ENCODE results near the gene MRPL54. TPM values are rescaled to one million over a fixed set of nuclear protein-coding genes. Genes with fewer than 3 reads are reported as not detected.

The MRPL54 gene
- total RNA-seq, 1 donor from 2014 or later = 52.4 TPM

DNA sequence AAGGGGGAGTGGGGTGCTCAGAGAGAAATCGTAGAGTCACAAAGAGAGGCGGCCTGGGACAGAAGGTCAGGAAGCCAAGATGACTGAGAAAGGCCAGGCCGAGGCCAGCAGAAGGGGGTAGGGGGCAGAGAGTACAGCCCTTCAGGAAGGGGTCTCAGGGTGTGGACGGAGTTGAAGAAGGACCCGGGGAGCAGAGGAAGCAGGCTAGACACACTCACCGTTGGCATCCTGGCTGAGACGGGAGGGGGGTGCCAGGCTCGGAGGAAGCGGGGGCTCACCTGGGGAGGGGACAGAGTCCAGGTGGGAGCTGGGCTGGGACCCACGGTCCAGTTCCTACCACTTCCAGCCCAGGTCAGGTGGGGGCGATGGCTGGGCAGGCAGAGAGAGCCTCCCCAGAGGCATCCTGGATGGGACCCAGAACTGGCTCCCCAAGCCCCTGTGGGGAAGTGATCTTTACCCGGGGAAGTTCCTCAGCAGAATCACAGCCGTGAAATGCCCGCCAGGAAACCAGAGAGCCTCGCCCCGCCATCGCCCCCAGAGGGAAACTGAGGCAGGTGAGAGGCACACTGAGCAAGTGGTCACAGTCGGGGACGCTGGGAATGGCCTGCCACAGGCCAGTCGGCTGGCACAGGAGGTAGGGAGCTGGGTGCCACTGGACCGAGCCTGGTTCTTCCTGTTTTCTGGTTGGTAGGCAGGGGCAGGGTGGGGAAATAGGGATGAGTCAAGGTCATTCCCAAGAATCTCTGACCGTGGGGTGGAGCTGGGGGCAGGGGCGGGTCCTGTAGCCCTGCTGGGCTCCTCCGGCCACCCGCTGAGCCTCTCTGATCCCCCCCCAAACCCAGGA, 22.3 kb downstream of the MRPL54 start:
- H3K4me1 Mint-ChIP-seq (ENCODE audit: low read depth) = no peaks in the 10 kb centered on the region
- peaks cover 9% of the 10 kb centered on the region for H3K36me3 Mint-ChIP-seq (ENCODE audit: low read depth)
- H3K9me3 Mint-ChIP-seq (ENCODE audit: low read depth) = peaks cover 17% of the 10 kb centered on the region
- no peak for DNase-seq (ENCODE audit: low spot score)
- H3K4me3 Mint-ChIP-seq (ENCODE audit: unreplicated experiment) = peak overlapping the region; percentile 31
- H3K27ac Mint-ChIP-seq (ENCODE audit: unreplicated experiment) = no peak overlapping the region
- TF ChIP-seq CTCF (IDR thresholded peaks at IDR 0.05) = no peak
- H3K27me3 Mint-ChIP-seq (ENCODE audit: low read depth) = peaks cover 17% of the 10 kb centered on the region

DNA sequence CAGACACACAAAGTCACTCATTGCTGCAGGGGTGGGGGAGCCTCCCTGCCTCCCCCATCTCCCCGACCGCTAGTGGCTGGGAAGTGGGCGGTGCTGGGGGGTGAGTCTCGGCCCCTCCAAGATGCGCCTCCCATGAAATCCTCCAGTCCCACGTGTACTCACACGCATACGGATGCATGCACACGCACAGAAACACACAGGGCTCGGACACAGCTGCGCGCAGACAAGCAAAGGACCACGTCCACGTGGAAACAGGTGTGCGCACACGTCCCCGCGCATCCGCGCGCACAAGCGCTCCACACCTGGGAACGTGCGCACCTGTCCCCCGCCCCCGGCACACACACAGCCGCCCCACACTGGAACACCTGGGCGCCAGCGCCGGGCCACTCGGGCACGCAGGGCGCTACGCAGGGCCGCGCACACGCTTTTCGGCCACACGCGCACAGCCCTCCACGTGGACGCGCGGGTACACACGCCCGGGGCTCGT, 23.0 kb downstream of the MRPL54 start:
- peak overlapping the region; percentile 31 for H3K4me3 Mint-ChIP-seq (ENCODE audit: unreplicated experiment)
- H3K9me3 Mint-ChIP-seq (ENCODE audit: low read depth) = peaks cover 18% of the 10 kb centered on the region
- no peak for TF ChIP-seq CTCF (IDR thresholded peaks at IDR 0.05)
- no peaks in the 10 kb centered on the region for H3K4me1 Mint-ChIP-seq (ENCODE audit: low read depth)
- H3K27me3 Mint-ChIP-seq (ENCODE audit: low read depth) = peaks cover 22% of the 10 kb centered on the region
- H3K27ac Mint-ChIP-seq (ENCODE audit: unreplicated experiment) = no peak overlapping the region
- DNase-seq (ENCODE audit: low spot score) = no peak
- peaks cover 10% of the 10 kb centered on the region for H3K36me3 Mint-ChIP-seq (ENCODE audit: low read depth)

- Mint-ChIP-seq H3K27me3 (ENCODE audit: low read depth) (peaks cover 28% of the 10 kb centered on the region), H3K4me3 (ENCODE audit: unreplicated experiment) (peak within 1 kb of the TSS; percentile 31), H3K36me3 (ENCODE audit: low read depth) (peaks cover 15% of the 10 kb centered on the region), H3K4me1 (ENCODE audit: low read depth) (no peaks in the 10 kb centered on the region), H3K9me3 (ENCODE audit: low read depth) (peaks cover 20% of the 10 kb centered on the region), H3K27ac (ENCODE audit: unreplicated experiment) (no peak within 1 kb of the TSS)
- no peak for TF ChIP-seq CTCF (IDR thresholded peaks at IDR 0.05)
- no peak for DNase-seq (ENCODE audit: low spot score)
These were observed 23.7 kb downstream of the MRPL54 start, which contains the start of gene MATK for GRCh38 chr19:3785938-3786824. MATK (minus strand) TSS chr19:3786381; CDS start chr19:3785135, 1,246 bp downstream.

DNA sequence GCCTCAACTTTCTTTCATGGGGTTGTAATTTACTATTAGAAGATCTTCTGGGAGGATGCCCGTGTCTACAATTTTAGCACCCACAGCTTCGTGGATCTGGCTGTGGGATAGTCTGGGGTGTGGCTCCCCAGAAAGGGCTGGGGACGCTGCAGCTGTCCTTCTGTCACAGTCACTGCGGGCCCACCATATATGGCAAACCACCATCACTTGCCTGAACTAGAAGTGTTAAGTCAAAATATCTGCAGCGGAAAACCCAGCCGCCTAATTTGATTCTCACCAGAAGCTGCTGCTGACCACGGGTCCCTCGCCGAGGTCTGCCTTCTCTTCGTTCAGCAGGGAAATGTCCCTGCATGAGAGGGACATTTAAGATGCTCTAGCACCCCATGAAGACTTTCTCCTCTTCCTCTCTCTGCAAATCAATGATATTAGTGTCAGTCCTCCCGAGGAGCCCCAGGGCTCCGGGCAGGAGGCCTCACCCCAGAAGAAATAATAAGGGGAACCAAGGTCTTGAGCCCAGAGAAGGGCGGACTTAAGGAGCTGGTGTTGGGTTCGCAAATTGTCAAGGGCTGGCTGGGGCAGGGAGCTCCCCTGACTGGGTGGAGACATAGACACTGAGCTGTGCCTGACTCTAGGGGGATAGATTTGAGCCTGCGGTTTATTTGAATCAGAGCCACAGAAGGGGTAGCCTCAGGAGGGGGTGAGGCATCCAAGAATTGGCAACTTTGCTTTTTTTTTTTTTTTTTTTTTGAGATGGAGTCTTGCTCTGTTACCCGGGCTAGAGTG, 26.7 kb downstream of the MRPL54 start:
- no peak for DNase-seq (ENCODE audit: low spot score)
- no peak overlapping the region for H3K27ac Mint-ChIP-seq (ENCODE audit: unreplicated experiment)
- H3K9me3 Mint-ChIP-seq (ENCODE audit: low read depth) = peaks cover 11% of the 10 kb centered on the region
- peaks cover 8% of the 10 kb centered on the region for H3K36me3 Mint-ChIP-seq (ENCODE audit: low read depth)
- H3K4me3 Mint-ChIP-seq (ENCODE audit: unreplicated experiment) = no peak overlapping the region
- no peak for TF ChIP-seq CTCF (IDR thresholded peaks at IDR 0.05)
- no peaks in the 10 kb centered on the region for H3K4me1 Mint-ChIP-seq (ENCODE audit: low read depth)
- peaks cover 31% of the 10 kb centered on the region for H3K27me3 Mint-ChIP-seq (ENCODE audit: low read depth)
